Stimulated activated CD4-positive, alpha-beta T cell treated with anti-CD3 and anti-CD28 coated beads, Interleukin-1b, Interleukin-23, amount 100 ng/mL, for 24 hours (primary cell): ENCODE measurements around the gene NCAM1.
"Not testable (repeated sequence)": the region's sequence is repeated elsewhere in the genome, so short reads cannot be mapped to it uniquely, and the experiment has no call there.

ENCODE experiments used
- DNase-seq, 4 experiments: peaks; one replicate each; pipeline ENCODE4 v3.0.0-alpha.2; 2020; ENCODE audit warnings: low read depth in 4 of 4, low spot score in 1 of 4

Gene NCAM1

DNA sequence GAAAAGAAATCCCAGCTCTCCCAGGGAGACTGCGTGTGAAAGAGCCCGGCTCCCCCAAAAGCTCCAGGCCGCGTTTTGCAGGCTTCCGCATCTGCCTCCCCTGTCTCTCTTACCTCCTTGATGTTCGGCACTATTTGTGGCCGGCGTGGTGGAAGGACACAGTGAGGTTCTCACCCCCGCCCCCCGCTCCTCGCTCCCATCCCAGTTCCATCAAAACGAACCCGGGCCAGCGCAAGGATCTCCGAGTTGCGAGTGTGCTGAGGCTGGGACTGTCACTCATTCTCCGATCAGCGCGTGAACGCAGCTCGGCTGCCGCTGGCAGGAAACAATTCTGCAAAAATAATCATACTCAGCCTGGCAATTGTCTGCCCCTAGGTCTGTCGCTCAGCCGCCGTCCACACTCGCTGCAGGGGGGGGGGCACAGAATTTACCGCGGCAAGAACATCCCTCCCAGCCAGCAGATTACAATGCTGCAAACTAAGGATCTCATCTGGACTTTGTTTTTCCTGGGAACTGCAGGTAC is at the start of gene NCAM1:
Gene NCAM1 (plus strand): TSS at position 275 of the 523 bp plus-strand sequence.
- DNase-seq = no peak

DNA sequence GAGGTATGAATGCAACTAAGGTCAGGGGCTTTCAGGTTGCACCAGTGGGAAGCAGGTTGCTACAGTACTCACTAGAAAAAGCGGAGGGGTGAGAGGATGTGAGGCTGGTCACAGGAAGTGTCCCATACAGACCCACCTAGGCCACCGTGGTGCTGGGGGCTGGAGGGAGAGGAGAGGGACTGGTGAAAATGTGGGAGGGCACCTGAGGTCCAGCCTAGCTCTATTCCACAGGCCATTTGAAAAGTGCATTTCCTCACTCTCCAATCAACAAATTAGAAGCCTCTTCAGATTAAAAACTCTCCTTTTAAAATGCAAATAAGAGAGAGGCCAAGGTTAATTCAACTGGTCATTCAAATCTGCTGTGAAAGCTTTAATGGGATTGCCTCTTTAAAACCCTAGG is 38.6 kb upstream of the NCAM1 start:
- no peak for DNase-seq

DNA sequence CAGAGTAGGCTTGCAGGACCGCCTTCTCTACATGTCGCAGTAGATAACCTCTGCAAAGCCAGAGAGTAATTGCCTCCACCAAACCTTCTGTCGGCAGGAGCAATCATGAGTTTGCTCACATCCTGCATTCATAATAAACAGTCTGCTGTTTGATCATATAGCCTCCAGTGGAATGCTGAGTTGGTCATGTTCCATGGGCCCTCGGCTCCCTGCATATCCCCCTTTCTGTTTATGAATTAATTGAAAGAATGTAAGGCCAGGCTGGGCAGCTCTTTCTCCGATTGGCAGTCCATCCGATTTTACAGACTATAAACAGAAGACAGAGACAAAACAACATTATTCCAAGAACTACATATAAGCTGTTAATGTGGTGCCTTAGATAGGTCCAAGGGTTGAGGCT is 36.4 kb upstream of the NCAM1 start:
- not testable (repeated sequence) for DNase-seq

DNA sequence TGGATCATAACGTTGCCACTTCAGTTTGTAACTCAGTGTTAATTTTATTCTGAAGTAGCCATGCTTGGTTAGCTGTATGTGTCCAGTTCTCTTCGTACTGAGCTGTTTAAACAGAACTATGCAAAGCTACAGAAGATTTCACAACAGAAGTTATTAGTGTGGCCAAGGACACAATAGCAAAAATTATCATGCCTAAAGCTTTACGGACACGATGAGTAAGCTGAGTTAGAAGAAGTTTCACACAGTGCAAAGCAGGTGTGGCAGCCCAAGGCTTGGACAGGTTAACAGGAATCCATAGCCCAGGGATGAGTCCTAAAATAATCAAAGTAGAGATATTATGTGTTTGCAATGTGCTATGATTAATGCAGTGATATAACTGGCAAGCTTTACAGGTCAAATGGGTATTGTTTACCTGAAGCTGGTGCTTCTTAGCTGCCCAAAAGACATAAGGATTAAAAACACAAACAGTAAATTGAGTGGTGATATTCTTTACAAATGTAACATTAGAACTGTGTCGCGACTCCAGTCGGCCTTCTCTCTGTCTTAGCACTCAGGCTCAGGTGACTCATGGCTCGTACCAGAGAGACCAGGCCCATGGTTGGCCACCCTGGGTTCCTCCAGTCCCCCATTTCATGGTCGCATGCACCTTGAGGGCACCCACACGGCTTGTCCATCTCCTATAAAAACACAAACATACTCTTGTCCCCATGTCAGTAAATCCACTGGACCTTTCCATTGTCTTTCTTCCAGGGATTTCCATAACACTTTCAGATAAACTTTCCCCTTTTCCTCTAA is 35.5 kb upstream of the NCAM1 start:
- DNase-seq = no peak

DNA sequence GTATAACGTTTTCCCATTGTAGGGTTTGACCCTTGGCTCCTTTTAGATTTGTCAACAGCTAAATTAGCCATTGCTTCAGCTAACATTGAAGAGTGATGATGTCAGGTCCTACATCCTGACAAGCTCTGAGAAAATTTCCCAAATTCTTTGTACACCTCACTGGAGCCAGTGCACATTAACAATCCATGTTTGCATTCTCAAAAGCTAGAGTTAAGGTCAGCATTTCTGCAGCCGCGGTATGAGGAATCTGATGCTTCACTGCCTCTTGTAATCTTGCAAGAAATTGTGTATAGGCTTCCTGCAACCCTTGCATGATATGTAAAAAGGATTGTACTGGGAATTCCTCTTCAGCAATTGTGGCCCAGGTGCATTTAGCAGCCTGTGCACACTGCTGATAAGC is 33.1 kb upstream of the NCAM1 start:
- DNase-seq = no peak

DNA sequence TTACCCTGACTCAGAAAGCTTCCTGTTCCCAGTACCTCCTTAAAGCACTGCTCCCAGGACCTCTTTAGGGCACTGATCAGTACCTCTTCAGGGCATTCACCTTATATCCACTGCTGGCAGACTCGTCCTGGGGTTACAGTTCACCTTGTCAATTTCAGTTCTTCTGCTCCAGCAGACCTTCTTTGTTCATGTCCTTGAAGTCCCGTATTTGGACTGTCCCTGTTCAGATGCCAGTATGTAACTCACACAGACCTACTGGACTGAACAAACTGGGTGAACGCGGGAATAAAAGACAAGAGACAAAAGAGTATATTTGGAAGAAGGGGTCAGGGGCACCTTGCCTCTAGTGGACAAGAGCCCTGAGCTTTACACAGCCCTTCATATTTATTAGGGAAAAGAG is 31.8 kb upstream of the NCAM1 start:
- DNase-seq = no peak

DNA sequence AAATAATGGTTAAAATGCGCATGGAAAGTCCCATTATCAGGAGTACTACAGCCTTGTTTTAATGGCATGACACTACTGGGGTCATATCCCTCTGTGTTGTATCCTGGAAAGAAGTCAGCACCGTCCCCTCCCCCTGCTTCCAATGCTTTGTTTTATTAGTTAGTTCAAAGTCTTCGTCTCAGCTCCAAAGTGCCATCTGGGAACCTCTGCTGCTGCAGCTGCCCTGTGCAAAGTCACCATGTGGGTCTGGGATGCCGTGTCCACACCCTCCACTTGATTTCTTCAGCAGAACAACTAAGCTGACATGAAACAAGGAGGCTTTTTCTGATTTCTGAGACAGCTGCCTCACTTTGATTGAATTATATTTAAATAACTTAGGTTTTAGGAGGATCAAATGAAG is 29.5 kb upstream of the NCAM1 start:
- no peak for DNase-seq

DNA sequence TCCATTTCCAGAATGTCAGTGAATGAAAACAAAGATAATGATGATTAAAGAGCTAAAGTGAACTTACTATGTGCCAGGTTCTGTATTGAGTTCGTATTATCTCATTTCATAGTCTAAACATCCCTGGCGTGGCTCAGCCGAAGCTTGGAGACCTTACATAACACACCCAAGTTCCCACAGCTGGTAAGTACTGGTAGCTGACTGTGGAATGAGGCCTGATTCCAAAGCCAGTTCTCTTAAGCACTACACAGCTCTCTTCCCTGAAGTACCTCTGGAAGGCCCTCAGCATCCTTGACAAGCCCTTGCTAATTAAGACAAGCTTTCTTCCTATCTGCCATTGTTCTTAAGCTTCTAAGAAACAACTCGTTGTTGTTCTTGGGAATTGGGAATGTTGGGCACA is 28.6 kb upstream of the NCAM1 start:
- no peak for DNase-seq

DNA sequence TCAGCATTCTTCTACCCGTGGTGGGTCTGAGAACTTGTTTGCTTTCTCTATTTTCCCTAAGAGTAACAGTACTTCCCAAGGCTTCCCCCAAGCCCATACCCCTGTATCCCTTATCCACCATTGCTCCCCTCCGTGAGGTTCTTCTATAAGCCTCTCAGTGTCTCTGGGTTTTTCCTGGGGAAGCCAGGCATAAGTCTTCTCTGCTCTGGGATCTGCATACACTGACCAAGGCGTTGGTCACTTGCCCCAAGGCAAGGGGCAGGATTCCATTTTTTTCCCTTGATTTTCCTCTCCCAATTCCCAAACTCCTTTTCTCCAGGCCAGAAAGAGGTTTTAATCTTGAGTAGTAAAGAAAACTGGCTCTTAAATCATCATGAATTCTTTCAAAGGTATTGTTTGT is 27.2 kb upstream of the NCAM1 start:
- DNase-seq = no peak

DNA sequence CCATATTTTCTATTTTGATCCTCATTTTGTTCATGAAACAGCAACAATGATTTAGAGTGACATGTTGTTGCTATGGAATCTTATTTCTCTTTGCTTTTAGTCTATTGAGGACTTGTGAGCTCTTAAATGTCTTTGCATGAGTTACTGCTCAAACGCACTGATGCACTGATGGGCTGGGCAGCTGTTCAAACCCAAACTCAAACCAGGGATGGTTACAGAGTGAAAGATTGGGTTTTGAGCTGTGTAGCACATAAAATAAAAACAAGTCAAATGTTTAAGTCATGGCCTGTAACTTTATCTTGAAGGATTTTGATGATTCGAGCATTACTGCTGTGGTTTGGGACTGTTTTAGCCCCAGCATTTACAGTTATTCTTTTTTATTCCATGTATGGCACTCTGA is 20.1 kb upstream of the NCAM1 start:
- no peak for DNase-seq

DNA sequence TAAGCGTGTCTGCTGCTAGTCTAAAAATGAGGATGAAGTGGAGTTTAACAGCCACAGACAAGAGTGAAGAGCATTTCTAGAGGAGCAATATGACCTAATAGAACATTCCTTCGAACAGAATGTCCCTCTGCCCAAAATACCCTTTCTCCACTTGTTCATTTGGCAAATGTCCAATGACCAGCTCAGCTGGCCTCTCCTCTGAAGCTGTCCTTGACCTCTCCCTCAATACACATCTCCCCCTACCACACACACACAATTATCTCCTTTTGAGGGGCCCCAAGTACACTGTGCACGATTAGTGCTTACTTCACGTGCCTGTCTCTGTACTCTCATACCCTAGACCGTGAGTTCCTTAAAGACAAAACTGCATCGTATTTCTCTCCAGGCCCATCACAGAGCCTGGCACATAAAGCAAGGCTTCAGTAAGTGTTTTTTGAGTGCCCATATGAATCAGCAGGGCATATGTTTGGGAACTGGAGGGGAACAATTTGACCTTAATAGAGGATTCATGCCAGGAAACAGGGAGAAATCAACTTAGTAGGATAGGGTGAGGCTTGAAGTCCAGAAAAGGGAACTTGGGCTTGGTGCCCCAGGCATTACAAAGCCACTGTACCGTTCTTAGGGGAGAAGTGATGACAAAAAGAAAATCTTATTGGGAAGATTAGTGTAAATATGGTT is 18.1 kb upstream of the NCAM1 start:
- no peak for DNase-seq

DNA sequence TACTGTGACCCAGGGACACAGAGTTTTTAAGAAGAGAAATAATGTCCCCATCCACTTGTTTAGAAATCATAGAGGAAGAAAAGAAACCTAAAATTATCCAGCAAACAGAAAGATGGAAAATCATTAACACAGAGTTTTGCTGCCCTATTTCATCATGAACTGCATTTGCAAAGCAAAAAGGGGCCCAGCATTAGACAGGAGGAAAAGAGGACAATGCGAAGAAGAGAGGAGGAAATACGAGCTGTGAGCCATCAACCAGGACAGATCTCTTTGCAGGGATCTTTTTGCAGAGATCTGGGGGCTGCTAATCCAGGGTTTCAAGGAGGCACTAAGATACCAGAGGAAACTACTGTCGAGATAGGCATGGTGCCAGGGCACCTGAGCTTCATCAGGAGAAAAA is 14.4 kb upstream of the NCAM1 start:
- no peak for DNase-seq

DNA sequence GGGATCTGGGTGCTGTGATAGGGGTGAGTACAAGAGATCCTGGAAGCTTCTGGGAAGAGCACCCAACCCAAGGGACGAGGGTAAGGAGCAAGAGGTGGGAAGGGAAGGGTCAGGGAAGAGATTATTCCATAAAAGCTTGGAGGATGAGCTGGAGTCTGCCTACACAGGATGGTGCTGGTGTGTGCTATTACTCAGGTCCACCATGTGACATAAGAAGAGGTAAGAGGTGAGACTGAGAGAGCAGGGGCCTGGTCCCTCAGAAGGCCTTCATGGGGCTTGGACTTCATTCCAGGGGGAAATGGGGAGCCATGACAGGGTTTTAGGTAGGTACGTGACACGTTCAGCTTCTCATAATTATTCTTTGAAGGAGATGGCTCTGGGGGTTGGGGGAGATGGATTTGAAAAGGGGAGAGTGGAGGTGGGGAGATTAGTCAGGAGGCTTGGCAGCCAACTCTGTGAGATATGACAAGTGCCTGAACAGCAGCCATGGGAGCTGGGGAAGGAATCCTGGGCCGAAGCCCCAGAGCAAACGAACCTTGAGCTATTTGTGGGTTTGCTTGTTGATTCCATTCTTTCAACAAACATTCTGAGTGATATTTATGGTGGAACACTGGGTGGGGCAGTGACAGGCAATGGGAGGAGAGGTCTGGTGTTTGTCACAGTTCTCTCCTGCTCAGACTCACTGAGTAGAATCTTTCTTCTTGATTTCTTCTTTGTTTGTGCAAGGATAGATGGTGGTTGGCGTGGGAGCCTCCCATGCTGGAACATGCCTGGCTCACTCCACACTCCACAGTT is 11.2 kb upstream of the NCAM1 start:
- no peak for DNase-seq

DNA sequence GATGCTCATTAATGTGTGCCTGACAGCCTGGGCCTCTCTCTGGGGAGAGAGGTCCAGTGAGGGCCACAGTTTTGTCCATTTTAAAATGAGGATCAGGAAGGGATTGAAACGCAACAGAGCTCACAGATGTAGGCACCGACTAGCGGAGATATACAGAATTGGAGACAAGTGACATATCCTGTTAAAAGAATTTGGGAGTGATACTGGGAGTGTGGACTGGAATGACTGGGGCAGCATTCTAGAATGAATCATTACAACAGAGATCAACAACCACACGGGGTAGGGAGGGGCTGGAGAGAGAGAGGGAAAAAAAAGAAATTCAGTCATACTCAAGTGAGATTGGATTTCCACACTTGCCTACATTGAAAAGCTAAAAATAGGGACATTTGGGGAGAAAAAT is 2.5 kb upstream of the NCAM1 start:
- no peak for DNase-seq

DNA sequence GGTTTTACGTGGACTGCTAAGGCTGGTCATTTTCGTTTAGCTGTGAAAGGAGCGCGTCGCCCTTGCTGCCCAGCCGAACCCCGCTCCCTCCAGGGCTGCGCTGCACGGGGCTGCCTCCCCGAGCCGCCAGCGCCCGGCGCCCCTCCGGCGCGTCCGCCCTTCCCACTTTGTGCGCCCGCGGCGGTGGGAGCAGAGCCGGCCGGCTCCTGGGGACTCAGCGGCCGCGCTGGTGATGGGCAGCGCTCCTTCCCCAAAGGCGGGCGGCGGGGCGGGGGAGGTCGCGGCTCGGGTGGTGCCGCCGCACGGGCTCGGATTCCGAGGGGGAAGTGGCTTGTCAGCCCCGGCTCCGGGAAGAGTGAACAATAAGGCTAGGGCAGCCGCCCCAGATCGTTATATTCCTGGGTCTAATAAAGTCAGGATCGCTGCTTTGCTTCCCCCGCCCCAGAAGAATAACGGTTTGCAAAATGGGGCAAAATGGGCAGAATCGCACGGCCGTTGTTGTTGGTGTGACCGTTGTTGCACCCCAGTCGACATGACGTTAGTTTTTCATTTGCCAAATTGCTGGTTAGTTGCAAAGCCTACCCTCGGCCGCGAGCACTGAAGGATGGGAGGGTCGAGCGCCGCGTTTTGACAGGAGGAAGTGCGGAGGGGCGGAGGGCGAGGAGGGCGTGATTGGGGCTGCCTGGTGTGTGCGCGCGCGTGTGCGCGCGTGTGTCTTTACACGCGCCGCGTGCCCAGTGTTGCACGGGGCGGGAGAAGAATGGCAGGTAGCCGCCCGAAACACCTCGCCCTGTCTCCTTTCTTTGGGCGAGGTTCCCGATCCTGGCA is 745 bp downstream of the NCAM1 start:
- DNase-seq = no peak

DNA sequence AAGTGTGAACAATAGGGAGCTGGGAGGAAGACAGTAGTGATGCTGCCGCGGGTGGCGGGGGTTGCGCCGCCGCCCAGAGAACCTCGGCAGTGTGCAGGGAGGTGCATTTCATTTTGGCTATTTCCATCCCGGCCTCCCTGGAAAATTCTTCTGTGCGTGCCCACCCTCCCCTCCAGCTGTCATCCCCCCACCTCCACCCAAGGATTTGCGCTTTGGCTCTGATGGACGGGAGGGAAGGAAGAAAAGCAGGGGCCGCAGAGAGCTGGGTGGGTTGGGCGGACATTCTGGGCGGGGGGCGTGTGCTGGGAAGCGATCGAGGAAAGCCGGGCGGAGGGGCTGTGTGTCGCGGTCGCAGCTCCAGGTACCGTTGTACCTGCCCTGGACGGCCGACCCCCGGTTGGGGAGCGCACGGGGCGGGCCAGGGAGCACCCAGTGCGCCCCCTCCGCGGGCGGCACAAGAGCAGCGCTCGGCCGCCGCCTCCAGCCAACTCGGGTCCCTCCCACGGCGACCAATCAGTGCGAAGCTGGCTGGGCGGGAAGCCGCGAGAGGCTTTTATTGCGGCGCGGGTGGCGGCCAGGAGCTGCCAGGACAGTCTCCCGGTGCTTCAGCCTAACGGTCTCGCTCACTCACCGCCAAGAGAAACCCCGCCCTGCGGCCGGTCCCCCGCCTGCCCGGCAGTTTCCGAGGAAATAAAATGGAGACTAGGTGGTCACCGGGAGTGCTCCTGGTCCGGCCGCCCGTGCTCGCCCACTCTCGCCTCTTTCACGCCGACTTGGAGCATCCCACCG is 1.6 kb downstream of the NCAM1 start:
- DNase-seq = no peak

DNA sequence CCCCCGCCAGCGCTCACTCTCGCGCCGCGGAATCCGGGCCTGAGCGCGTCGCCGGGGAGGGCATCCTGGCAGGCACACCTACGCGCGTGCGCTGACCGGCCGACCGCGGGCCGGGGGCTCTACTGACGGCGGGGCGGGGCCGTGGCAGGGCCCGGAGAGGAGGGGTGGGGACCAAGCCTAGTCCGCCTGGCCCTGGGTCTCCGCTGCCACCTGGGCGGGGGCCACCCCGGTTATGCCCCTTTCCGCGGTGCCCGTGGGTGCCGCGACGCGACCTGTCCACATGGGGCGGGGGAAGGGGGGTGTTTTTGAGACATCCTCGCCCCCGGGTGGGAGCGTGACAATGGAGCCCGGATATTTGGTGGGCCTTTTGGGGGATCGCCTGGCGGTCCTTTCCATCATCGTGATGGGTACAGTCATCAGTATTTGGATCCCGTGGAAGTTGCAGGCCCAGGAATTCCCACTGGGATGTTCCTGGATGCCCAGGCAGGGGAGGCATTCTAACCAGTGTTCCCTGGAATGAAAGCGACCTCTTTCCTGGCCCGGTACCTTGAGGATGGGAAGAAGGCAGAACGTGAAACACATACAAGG is 2.2 kb downstream of the NCAM1 start:
- no peak for DNase-seq

DNA sequence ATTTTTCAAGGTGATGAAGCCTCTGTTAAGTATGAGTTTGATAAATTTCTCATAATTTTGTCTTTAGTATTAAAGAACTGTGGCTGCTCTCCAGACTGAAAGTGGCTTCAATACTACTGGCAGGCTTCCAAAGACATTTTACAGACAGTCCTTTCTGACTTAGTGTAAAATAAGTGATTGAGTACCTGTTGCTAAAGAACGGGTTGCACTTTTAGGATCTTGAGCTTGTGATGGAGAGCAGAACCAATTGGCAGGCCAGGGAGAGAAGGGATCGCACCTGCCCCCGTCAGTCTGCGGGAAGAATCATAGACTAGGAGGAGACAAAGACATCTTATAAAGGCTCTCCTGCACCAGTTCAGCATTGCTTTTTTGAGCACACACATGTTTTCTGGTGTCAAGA is 4.4 kb downstream of the NCAM1 start:
- DNase-seq = no peak

DNA sequence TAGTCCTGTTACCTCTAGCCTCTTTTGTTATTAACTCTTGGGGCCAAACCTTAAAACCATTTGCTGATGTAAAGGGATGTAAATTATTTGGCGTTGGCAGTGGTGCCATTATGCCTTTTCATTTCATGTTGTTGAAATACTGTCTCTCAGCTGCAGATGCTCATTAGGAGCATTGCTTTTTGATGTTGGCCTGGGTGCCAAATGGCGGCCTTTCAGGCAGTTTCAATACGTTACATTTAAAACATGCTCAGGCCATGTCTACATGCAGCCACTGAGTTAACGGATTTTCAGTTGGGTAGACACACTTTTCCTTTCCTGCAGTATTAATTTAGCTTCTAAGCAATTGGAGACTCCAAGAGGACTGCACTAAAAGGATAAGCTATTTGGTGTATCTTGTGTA is 5.3 kb downstream of the NCAM1 start:
- no peak for DNase-seq

DNA sequence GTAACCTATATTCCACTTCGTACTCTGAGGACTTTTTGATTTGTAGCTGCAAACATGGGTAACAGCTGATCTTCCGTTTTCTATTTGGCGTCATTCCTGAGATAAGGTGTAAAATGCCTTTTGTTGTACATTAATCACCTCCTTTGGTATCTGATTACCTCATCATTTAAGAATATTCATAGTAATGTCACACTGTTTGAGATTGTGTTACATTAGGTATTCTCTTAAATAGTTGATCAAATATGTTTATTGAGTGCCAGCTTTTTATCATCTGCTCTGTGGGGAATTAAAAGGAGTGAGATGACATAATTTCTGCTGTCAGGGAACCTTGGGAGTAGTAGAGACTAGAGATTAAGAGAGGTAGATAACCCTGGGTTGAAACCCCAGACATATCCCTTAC is 5.9 kb downstream of the NCAM1 start:
- DNase-seq = no peak
